ENCODE data around the gene MYL2.
"Not testable (repeated sequence)": the region's sequence is repeated elsewhere in the genome, so short reads cannot be mapped to it uniquely, and the experiment has no call there.

The MYL2 gene, protein sequence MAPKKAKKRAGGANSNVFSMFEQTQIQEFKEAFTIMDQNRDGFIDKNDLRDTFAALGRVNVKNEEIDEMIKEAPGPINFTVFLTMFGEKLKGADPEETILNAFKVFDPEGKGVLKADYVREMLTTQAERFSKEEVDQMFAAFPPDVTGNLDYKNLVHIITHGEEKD

DNA sequence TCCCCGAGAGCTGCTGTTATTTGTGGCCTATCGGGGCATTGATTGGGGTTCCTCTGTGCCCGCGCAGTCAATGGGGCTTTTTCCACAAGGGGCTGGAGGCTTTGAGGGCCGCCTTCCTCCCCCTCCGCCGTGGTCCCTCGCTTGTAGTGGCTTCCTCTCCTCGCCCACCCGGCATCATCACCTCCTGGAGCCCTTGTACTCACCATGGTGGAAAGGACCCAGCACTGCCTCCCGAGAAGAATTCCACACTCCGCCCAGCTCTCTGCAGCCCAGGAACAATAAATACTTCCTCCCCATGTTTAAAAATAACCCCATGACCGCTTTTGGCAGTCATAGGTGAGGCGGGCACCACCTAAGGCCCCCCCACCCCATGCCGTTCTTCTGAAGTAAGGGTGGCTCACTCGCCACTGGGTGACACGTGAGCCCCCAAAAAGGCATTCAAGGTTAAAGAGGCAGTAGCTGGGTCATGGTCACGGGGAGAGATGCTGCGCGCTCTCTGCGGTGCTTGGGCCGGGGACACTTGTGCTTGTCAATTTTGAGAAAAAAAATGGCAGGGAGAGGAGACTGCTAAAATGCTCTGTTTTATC lies at the start of gene MYL2:
TSS of gene MYL2 (minus strand) at position 256 of the 587 bp plus-strand sequence. CDS start at position 206, 50 bp downstream.
- DNase-seq (ENCODE audit: low spot score), result no peak

DNA sequence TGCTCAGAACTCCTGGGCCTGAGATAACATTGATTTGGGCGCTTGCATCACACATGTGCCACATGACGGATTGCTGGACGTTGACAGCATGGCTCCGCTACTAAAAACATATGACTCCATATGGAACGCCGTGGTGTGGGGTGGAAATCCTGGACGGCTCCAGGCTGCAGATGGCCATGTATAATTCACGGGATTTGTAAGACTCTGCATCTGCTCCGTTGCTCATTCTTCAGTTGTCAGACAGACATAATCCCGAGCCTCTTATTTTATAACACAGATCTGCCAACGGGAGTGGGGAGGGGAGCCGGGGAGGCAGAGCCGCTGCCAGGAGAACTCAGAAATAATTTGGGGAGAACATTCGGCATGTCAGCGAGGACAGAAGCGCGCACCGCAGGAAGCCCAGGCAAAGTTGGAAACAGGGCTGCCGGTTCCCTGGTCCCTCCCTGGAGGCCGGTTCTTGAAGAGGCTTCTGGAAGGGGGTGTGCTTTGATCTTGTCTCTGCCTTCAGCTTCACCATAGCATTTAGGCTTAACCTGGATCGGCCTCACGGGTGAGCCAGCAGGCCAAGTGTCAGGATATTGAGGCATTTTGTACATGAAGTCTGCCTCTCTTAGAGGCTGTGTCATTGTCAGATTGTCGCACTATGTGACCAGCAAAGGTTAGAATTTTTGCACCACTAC lies 45.8 kb upstream of the MYL2 start:
- no peak for DNase-seq (ENCODE audit: low spot score)

DNA sequence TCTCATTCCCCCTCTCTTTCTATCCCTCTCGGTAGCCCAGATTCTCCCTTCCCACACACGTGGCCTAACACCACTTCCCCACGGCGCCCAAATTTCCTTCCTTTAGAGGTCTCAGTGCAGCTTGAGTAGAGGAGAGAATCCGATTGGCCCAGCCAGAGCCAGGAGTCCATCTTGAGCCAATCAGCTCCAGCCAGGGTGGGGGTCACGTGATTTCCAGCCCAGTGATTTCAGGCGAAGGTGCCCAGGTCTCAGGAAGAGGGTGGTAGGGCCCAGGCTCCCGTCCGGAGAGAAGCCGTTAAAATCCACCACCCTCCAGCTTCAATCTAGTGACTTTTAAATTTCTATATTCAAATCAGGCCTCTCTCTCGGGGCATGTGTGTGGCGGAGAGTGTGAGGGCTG lies 45.2 kb upstream of the MYL2 start:
- DNase-seq (ENCODE audit: low spot score), result no peak

DNA sequence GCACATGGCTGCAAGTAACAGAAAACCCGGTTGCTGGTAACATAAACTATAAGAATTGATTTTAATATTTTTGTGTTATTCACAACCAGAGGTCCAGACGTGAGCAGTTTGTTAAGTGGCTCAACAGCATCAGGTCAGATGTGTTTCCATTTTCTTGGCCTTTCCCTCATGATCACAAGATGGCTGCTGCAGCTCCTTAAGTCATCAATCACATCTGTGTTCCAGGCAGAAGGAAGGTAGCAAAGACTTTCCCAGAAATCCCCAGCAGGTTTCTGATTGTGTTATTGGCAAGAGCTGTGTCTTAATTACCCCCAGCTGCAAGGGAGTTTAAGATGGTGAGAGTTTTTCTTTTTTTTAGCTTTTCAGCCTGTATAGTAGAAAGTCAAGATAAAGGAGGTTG lies 40.4 kb upstream of the MYL2 start:
- DNase-seq (ENCODE audit: low spot score), result no peak

DNA sequence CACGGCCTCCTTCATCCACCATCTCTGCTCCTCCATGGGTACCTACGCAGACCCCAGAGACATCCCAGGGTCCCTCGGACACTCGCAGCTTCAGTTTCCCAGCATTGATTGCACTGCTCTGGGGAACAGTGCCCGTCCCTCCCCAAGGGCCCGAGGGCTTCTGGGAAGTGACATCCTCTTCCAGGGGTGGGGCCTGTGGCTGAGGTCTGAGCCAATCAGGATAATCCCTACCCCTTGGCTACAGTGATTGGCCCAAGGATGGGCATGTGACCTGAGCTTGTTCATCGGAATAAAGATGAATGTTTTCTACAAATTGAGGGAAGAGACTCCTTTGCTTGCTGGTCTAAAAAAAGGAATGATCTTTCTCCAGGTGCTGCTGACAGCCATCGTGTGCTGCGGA lies 37.3 kb upstream of the MYL2 start:
- DNase-seq (ENCODE audit: low spot score), result peak; percentile 11

DNA sequence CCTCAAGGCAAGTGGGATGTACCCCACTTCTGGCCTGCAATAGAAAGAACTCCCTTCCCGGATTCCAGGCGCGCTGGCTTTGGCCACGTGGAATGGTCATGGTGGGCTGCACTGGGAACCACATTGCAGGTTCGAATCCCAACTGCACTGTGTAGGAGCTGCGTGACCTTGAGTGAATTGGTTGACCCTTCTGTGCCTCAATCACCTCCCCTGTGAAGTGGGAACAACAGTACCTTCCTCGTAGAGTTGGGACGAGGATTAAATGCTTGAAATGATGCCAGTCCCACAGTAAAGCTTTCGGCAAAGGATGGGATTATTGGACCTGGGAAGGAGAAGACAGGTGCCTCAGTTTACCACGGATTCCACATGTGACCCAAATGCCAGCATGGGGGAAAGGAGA lies 36.8 kb upstream of the MYL2 start:
- DNase-seq (ENCODE audit: low spot score), result no peak

DNA sequence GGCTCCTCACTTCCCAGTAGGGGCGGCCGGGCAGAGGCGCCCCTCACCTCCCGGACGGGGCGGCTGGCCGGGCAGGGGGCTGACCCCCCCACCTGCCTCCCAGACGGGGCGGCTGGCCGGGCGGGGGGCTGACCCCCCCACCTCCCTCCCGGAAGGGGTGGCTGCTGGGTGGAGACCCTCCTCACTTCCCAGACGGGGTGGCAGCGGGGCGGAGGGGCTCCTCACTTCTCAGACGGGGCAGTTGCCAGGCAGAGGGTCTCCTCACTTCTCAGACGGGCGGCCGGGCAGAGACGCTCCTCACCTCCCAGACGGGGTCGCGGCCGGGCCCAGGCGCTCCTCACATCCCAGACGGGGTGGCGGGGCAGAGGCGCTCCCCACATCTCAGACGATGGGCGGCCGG lies 30.5 kb upstream of the MYL2 start:
- DNase-seq (ENCODE audit: low spot score), result not testable (repeated sequence)

DNA sequence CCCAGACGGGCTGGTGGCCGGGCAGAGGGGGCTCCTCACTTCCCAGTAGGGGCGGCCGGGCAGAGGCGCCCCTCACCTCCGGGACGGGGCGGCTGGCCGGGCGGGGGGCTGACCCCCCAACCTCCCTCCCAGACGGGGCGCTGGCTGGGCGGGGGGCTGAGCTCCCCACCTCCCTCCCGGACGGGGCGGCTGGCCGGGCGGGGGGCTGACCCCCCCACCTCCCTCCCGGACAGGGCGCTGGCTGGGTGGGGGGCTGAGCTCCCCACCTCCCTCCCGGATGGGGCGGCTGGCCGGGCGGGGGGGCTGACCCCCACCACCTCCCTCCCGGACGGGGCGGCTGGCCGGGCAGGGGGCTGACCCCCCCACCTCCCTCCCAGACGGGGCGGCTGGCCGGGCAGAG lies 30.1 kb upstream of the MYL2 start:
- not testable (repeated sequence) for DNase-seq (ENCODE audit: low spot score)

DNA sequence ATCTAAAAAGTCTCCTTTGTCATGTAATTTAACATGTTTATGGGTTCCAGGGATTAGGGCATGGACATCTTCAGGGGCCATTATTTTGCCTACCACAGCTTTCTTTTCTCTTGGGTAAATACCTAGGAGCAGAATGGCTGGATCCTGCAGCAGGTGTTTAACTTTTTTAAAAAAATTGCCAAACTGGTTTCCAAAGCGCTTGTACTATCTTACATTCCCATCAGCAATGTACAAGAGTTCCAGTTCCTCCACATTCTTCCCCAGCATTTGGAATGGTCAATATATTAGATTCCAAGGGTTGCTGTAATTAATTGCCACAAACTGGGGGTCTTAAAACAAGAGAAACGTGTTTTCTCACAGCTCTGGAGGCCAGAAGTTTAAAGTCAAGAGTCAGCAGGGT lies 27.7 kb upstream of the MYL2 start:
- no peak for DNase-seq (ENCODE audit: low spot score)

DNA sequence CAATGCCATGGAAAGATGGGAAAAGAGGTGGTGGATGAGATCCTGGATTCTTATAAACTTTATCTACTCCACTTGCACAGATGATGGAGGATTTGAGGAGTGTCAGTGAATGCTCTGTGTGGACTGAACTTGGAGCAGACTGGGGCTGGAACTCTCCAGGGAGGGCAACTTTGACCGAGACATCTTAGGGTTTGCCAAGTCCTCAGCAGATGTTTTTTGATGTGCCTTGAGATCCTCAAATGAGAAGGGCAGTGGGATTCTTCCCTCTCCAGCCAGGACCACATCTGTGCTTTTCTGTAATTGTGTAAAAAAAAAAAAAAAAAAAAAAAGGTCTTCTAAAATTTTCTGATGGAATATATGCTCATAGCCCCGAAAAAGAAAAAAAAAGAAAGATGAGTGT lies 23.0 kb upstream of the MYL2 start:
- DNase-seq (ENCODE audit: low spot score), result no peak

DNA sequence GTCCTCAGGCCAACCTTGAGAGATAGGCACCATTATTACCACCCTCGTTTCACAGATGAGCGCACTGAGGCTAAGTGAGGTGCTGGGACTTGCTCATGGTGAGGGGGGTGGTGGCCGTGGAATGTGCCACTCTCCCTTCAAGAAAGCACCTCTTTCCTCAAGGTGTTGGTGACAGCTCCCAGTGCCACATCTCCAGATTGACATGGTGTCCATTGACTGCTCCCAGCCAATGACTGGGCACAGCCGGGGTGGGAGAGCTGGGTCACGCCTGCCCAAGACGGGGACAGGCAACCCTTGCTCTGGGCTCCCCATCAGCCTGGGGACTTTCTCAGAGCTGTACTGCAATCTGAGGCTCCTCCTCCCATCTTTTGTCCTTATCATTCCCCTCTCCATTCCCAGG lies 21.0 kb upstream of the MYL2 start:
- no peak for DNase-seq (ENCODE audit: low spot score)

DNA sequence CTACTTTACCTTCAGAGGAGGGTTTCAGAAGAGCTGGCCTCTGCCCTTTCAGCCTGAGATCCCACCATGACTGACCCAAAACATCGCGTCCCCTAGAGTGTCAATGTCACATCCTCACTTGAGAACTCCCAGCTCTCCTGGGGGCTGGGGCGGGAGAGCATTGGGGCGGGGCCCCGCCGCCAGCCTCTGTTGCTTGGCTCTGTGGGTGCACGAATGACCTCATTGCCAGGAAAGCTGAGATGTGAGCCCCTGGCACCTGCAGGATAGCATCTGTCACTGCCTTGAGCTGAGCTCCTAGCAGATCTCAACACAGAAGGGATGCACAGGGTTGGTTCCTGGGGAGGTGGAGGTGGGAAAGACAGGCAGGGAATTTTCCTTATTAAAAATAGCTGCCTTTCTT lies 20.6 kb upstream of the MYL2 start:
- DNase-seq (ENCODE audit: low spot score), result no peak

DNA sequence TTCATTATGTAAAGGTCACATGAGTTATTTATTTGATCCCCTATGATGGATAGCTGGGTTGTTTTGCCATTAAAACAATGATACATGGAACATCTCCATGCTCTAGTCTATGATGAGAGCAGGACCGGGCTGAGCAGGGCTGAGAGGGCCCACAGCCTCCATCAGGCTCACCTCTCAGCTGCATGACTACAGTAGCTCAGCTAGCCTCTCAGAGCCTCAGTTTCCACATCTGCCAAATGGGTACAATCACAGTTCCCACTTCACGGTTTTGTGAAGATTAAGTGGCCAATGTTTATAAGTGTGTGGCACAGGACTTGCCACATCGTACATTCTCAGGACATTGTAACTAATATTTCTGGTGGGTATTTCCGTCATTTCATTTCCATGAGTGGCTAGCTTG lies 19.9 kb upstream of the MYL2 start:
- DNase-seq (ENCODE audit: low spot score), result no peak

DNA sequence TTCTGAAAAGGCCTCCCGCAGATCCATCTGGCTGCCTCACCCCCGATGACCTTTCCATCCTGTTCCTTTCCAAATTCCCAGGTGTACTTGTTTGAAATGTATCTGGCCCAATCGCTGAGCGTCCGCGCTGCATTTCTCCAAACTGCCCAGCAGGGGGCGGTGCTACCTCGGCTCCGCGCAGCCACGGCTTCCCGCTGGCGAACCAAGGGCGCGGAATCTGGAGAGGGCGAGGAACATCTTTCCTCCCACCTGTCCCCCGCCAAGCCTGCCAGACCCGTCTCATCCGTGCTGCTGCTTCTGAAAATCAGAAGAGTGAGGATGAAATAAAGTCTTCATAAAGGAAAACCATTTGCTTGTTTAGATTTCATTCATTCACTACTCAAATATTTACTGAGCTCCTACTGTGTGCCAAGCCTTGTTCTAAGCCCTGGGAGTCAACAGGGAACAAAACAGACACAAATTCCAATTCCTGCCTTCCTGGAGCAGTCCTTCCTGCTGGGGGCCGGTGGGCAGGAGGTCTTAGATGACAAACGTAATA lies 16.8 kb upstream of the MYL2 start:
- peak; percentile 45 for DNase-seq (ENCODE audit: low spot score)

DNA sequence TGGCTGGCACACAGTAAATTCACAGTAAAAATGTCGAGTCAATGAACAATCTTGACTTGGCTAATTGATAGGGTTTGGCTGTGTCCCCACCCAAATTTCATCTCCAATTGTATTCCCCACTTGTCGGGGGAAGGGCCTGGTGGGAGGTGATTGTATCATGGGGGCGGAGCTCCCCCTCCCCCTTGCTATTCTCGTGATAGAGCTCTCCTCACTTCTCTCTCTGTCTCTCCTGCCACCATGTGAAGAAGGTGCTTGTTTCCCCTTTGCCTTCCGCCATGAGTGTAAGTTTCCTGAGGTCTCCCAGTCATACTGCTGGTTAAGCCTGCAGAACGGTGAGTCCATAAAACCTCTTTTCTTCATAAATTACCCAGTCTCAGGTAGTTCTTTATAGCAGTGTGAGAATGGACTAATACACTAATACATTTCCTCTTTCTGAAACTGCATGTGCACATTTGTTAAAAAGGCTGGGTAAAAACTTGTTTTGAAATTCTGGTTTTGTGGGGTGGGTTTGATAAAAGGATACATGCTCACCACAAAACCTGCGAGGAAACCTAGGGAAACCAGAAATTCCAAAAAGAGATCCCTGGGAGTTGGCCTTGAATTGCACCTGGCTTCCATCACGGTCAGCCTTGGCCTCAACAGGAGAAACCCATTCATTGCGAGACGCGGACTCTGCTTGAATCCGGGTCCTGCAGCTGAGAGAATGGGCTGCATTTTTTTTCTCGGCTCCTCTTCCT lies 16.2 kb upstream of the MYL2 start:
- DNase-seq (ENCODE audit: low spot score), result no peak

DNA sequence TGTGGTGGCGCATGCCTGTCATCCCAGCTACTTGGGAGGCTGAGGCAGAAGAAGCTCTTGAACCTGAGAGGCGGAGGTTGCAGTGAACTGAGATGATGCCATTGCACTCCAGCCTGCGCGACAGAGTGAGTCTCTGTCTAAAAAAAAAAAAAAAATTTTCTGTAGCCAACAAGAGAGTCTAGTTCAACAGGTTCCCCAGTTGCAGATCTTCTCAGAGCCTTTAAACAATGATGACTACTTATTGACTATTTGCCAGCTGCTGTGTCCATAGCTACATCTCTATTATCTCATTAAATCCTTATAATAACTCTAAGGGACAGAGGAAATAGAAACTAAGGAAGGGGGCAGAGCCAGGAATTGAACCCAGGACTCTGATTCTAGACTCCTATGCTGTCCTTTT lies 15.2 kb upstream of the MYL2 start:
- no peak for DNase-seq (ENCODE audit: low spot score)

DNA sequence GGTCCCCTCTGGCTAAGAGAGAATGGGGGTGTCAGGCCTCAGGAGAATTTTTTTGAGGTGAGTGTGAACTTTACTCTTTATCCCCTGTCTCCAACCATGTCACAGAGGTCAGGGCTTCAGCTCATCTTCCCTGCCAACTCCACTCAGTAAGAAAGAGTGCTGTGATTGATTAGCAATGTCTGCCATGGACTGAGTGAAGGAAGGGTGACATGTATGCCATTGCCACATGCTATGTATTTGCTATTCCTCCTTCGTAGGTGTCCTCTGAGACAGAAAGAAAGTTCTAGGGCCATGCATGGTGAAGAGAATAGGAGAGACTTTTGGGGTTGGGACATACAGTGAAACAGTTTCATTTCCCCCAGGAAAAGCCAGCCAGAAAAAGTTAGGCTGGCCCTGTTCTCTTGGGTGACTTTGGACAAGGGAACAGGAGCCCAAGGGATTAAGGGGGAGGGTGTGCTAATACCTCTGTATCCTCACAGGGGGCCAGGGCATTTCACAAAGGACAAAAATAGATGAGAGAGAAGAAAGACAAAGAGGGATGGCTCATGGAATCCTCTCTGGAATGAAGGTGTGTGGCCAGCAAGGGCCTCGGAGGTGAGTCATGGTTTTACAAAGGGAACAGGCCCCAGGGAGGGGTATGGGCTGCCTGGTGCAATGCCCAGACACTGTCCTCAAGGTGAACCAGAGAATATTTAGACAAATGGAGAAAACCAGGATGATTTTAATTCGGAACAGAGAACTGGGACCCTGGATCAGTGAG lies 13.9 kb upstream of the MYL2 start:
- DNase-seq (ENCODE audit: low spot score), result no peak

DNA sequence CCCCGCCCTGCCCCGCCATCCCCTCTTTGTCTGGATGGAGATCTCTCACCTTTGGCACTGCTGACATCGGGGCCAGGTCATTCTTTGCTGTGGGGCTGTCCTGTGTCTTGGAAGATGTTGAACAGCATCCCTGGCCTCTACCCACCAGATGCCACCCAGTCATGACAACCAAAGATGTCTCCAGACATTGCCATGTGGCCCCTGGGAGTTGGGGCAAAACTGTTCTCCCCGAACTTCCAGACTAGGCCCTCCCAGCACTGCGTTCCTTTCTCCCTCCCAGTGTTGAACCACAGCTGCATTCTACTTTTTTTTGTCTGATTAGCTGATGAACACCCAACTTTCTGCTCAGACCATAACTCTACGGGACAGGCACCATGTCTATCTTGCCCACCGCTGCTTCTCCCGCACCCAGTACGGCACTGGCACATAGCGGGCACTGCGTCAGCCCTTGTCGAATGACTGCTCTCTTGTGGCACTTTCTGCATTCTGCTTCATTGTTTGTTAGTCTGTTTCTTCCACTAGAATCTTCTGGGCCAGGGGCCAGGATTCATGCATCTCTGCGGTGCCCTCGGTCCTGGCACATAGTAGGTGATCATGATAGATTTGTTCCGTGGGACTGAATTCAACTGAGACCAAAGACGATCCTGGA lies 13.1 kb upstream of the MYL2 start:
- DNase-seq (ENCODE audit: low spot score), result no peak

DNA sequence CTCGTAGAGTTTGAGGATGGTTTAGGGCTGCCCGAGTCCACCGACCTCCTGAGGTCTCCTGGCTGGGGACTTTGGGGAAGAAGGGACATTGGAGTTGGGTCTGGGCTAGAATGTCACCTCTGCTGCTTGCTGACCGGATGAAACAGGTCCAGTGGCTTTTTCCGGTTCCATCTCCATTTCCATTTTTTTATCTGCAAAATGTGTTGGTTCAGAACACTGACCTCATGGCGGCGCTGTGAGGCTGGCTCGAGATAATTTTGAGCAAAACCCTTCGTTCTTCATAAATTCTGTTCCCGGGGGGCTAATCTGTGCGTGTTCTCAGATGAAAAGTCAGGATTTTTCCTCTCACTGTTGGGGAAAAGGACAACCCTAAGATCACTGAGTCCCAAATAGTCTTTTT lies 11.7 kb upstream of the MYL2 start:
- no peak for DNase-seq (ENCODE audit: low spot score)

DNA sequence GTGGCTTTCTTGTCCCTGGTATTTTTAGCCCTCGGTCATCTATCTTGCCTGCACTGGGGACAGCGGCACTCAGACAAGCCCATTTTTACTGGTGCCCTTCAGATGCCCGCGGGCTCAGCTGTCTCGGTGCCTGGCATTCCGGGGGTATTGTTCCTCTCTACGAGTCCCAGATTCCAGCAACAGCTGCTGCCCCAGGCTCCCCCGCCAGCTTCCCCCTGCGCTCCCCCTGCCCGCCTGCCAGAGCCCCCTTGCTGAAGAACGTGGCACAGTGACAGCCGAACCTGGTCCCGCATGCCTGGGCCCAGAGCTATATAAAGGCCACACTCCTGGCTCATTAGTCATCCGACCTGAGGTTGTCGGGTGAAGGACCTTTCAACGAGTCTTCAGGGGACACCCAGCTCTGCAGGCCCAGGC lies 10.9 kb upstream of the MYL2 start:
- no peak for DNase-seq (ENCODE audit: low spot score)
